ENCODE data around the gene TUBD1.

TUBD1 gene

GRCh38 chr17:59848778-59849177 is 44.0 kb downstream of the TUBD1 start:
- peaks cover 64% of the 10 kb centered on the region for H3K4me1 Mint-ChIP-seq
- no peak overlapping the region for H3K4me3 Mint-ChIP-seq
- no peak for TF ChIP-seq CTCF (IDR thresholded peaks at IDR 0.05; ENCODE audit: unreplicated experiment in 3 of 3)

GRCh38 chr17:59848385-59848668 is 44.4 kb downstream of the TUBD1 start:
- peak overlapping the region in 2 of 3 experiments; percentile 84 to 97 for H3K27ac Mint-ChIP-seq
- H3K9me3 Mint-ChIP-seq, result no peaks in the 10 kb centered on the region
- H3K4me1 Mint-ChIP-seq, result peaks cover 63% of the 10 kb centered on the region
- peaks cover under 1% of the 10 kb centered on the region for H3K36me3 Mint-ChIP-seq (ENCODE audit: low read depth)
- no peak for TF ChIP-seq CTCF (IDR thresholded peaks at IDR 0.05; ENCODE audit: unreplicated experiment in 3 of 3)
- H3K27me3 Mint-ChIP-seq (ENCODE audit: low read depth), result no peaks in the 10 kb centered on the region
- H3K4me3 Mint-ChIP-seq, result no peak overlapping the region

More at GRCh38 chr17:59848778-59849177, 44.0 kb downstream of the TUBD1 start:
- Mint-ChIP-seq H3K27ac (peak overlapping the region; percentile 69 to 97 (median 84)), H3K9me3 (no peaks in the 10 kb centered on the region), H3K36me3 (ENCODE audit: low read depth) (no peaks in the 10 kb centered on the region), H3K27me3 (ENCODE audit: low read depth) (no peaks in the 10 kb centered on the region)

GRCh38 chr17:59846394-59847165 is 46.2 kb downstream of the TUBD1 start:
- Mint-ChIP-seq H3K9me3 (no peaks in the 10 kb centered on the region), H3K4me3 (peak overlapping the region in 1 of 3 experiments; percentile 2), H3K4me1 (peaks cover 61% of the 10 kb centered on the region), H3K27me3 (ENCODE audit: low read depth) (no peaks in the 10 kb centered on the region), H3K36me3 (ENCODE audit: low read depth) (peaks cover 14% of the 10 kb centered on the region), H3K27ac (peak overlapping the region; percentile 84 to 97 (median 97))
- TF ChIP-seq CTCF (IDR thresholded peaks at IDR 0.05; ENCODE audit: unreplicated experiment in 3 of 3), result no peak

GRCh38 chr17:59845595-59846393 is 46.9 kb downstream of the TUBD1 start:
- no peak for TF ChIP-seq CTCF (IDR thresholded peaks at IDR 0.05; ENCODE audit: unreplicated experiment in 3 of 3)
- H3K27ac Mint-ChIP-seq, result peak overlapping the region; percentile 84 to 97 (median 97)
- peak overlapping the region in 1 of 3 experiments; percentile 60 for H3K4me3 Mint-ChIP-seq
- H3K4me1 Mint-ChIP-seq, result peaks cover 66% of the 10 kb centered on the region
- no peaks in the 10 kb centered on the region for H3K9me3 Mint-ChIP-seq
- peaks cover 22% of the 10 kb centered on the region for H3K36me3 Mint-ChIP-seq (ENCODE audit: low read depth)
- no peaks in the 10 kb centered on the region for H3K27me3 Mint-ChIP-seq (ENCODE audit: low read depth)

- TF ChIP-seq CTCF (IDR thresholded peaks at IDR 0.05; ENCODE audit: unreplicated experiment in 3 of 3), result no peak
- peaks cover 74% of the 10 kb centered on the region for H3K4me1 Mint-ChIP-seq
- no peaks in the 10 kb centered on the region for H3K9me3 Mint-ChIP-seq
- no peaks in the 10 kb centered on the region for H3K27me3 Mint-ChIP-seq (ENCODE audit: low read depth)
- peaks cover 29% of the 10 kb centered on the region for H3K36me3 Mint-ChIP-seq (ENCODE audit: low read depth)
- H3K27ac Mint-ChIP-seq, result peak overlapping the region; percentile 84 to 97 (median 97)
- peak overlapping the region in 1 of 3 experiments; percentile 60 for H3K4me3 Mint-ChIP-seq
These were observed 47.7 kb downstream of the TUBD1 start for GRCh38 chr17:59844884-59845594.
